HL-60 (cell line): ENCODE data around the gene SLC7A1.

Source experiments
- DNase-seq, 2 experiments: peaks; one replicate each; pipeline ENCODE4 v3.0.0-alpha.2; 2010 to 2020; ENCODE audit warnings: low read depth in 1 of 2, low spot score in 1 of 2
- H3K27ac ChIP-seq: fragments of 250-450 bp; sonication (Bioruptor Pico); replicated peaks from 2 replicates; pipeline ENCODE4 v1.5.1; 2020; ENCODE audit warnings: mild to moderate bottlenecking, moderate library complexity
- H3K27me3 ChIP-seq: fragments of 250-450 bp; sonication (Bioruptor Pico); 2 replicates; pipeline ENCODE4 v1.5.1; 2021; ENCODE audit warnings: mild to moderate bottlenecking, moderate library complexity; ENCODE audit not compliant: insufficient read depth, poor library complexity, severe bottlenecking
- H3K4me3 ChIP-seq: replicated peaks from 2 replicates; pipeline ENCODE4 v1.5.1; 2011; ENCODE audit warnings: mild to moderate bottlenecking, control low read depth, low read length; ENCODE audit not compliant: insufficient read depth
- GABPA ChIP-seq: IDR thresholded peaks from 2 replicates; pipeline ENCODE4 v1.6.1; 2012; ENCODE audit warnings: low read depth
- POLR2AphosphoS5 ChIP-seq: IDR thresholded peaks from 2 replicates; pipeline ENCODE4 v1.6.1; 2012; ENCODE audit warnings: low read depth
- SPI1 ChIP-seq: IDR thresholded peaks from 2 replicates; pipeline ENCODE4 v1.6.1; 2012; ENCODE audit warnings: low read depth, mild to moderate bottlenecking, borderline replicate concordance
- TF ChIP-seq, protein P1 (sequence below): IDR thresholded peaks from one replicate; pipeline ENCODE4 v1.5.1; 2011; ENCODE audit warnings: low read length, control low read depth, inconsistent platforms; ENCODE audit not compliant: insufficient read depth
- TF ChIP-seq, protein P2 (sequence below): IDR thresholded peaks from 2 replicates; pipeline ENCODE4 v1.6.1; 2012; ENCODE audit warnings: low read depth; ENCODE audit not compliant: insufficient replicate concordance

Gene SLC7A1

DNA sequence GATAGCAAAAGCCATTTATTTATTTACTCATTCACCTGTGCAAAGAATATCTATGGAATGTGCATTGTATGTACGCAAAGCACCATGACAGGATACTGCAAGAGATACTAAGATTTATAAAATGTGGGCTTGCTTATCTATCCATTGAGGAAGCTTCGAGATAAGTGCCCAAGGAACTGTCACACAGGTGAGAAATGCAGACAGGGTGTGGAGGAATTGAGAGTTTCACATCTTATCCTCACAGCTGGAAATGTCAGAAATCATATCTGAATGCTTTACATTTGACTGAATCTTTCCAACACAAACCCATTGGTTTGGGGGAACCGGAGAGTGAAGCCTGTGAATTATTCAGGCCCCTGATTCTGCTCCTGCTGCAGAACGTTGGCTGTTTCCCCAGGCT is 113.0 kb downstream of the SLC7A1 start:
- Histone ChIP-seq H3K27me3 (no peaks in the 10 kb centered on the region), H3K27ac (no peak overlapping the region), H3K4me3 (no peak overlapping the region)
- DNase-seq, result no peak
- TF ChIP-seq, protein P1, sequence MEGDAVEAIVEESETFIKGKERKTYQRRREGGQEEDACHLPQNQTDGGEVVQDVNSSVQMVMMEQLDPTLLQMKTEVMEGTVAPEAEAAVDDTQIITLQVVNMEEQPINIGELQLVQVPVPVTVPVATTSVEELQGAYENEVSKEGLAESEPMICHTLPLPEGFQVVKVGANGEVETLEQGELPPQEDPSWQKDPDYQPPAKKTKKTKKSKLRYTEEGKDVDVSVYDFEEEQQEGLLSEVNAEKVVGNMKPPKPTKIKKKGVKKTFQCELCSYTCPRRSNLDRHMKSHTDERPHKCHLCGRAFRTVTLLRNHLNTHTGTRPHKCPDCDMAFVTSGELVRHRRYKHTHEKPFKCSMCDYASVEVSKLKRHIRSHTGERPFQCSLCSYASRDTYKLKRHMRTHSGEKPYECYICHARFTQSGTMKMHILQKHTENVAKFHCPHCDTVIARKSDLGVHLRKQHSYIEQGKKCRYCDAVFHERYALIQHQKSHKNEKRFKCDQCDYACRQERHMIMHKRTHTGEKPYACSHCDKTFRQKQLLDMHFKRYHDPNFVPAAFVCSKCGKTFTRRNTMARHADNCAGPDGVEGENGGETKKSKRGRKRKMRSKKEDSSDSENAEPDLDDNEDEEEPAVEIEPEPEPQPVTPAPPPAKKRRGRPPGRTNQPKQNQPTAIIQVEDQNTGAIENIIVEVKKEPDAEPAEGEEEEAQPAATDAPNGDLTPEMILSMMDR, result no peak
- TF ChIP-seq, protein P2, sequence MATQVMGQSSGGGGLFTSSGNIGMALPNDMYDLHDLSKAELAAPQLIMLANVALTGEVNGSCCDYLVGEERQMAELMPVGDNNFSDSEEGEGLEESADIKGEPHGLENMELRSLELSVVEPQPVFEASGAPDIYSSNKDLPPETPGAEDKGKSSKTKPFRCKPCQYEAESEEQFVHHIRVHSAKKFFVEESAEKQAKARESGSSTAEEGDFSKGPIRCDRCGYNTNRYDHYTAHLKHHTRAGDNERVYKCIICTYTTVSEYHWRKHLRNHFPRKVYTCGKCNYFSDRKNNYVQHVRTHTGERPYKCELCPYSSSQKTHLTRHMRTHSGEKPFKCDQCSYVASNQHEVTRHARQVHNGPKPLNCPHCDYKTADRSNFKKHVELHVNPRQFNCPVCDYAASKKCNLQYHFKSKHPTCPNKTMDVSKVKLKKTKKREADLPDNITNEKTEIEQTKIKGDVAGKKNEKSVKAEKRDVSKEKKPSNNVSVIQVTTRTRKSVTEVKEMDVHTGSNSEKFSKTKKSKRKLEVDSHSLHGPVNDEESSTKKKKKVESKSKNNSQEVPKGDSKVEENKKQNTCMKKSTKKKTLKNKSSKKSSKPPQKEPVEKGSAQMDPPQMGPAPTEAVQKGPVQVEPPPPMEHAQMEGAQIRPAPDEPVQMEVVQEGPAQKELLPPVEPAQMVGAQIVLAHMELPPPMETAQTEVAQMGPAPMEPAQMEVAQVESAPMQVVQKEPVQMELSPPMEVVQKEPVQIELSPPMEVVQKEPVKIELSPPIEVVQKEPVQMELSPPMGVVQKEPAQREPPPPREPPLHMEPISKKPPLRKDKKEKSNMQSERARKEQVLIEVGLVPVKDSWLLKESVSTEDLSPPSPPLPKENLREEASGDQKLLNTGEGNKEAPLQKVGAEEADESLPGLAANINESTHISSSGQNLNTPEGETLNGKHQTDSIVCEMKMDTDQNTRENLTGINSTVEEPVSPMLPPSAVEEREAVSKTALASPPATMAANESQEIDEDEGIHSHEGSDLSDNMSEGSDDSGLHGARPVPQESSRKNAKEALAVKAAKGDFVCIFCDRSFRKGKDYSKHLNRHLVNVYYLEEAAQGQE, result no peak
- TF ChIP-seq SPI1 (no peak), GABPA (no peak), POLR2AphosphoS5 (no peak)

DNA sequence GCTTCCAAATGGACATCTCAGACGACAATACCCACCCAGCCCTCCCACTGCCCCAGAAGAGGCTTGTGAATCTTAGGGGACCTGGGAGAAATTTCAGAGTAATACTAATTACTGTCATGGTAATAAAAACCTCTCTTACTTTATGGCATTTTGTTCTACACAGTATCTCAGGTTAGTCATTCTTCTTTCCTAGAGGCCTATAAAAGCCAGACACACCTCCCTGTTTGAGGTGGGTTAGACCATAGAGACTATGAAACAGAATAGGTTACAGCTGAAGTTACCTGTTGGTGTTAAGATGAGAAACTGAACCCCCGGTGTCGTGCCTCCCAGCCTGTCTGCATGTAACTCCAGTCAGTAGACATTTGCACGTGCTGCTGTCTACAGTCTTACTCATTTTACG is 113.9 kb downstream of the SLC7A1 start:
- Histone ChIP-seq H3K4me3 (no peak overlapping the region), H3K27me3 (no peaks in the 10 kb centered on the region), H3K27ac (no peak overlapping the region)
- no peak for DNase-seq
- no peak for TF ChIP-seq GABPA

DNA sequence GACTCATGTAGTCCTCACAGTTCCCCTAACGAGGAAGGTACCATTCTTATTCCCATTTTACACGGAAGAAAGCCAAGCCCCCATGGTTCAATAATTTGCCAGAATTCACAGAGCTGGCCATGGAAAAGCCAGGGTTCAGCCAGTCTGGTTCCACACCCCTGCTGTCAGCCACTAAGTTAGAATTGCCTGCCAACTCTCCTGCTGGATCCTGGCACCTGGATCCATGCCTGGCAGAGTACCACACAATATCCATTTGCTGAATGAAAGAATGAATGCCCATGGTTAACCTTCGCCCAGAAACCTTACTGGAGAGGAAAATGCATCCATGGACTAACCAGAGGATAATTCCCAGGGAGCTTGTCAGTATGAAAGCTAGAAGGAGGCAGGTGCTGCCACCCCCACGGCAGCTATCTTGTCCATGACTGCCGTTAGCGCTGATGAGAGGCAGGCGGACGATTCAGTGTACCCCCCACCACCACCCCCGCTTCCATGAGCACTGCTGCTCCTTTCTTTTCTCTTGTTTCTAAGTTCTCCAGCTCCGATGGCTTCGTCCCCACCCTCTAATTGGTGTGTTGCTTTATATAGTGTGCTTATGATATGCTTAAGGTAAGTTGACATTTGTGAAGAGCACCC is 114.5 kb downstream of the SLC7A1 start:
- no peak for DNase-seq
- H3K27ac ChIP-seq, result no peak overlapping the region
- H3K27me3 ChIP-seq, result no peaks in the 10 kb centered on the region
- TF ChIP-seq POLR2AphosphoS5 (no peak), SPI1 (no peak), GABPA (no peak)
- TF ChIP-seq, protein P1, result no peak
- TF ChIP-seq, protein P2, result no peak
- H3K4me3 ChIP-seq, result no peak overlapping the region

DNA sequence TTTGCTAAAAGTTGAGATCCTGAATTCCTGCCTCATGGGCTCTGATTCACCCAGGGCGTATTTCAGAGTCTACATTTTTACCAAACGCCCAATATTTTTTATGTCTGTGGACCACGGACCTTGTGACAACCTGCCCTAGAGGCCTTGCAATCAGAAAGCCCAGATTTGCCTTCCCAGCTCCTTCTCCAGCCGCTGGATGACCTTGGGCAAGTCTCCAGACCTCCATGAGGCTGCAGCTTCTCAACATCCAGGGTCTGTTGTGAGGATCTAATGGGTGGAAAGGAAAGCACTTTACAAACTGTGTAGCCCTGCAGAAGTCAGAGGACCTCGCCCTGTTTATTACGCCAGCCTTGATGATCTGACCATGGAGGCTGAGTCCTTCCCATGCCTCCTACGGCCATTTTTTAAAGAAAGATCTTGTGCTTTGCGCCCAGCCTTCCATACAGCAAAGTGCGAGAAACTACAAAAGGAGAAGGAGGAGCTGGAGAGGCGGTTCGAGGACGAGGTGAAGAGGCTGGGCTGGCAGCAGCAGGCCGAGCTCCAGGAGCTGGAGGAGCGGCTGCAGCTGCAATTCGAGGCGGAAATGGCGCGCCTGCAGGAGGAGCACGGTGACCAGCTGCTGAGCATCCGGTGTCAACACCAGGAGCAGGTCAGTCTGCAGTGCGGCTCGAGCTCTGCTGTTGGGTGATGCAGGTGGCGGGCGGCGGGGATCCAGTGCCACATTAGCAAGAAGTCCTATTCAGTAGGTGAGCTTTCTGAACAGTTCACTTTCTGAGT is 115.6 kb downstream of the SLC7A1 start:
- Histone ChIP-seq H3K4me3 (no peak overlapping the region), H3K27me3 (no peaks in the 10 kb centered on the region), H3K27ac (no peak overlapping the region)
- TF ChIP-seq, protein P2, result no peak
- no peak for TF ChIP-seq GABPA
- TF ChIP-seq POLR2AphosphoS5, result no peak
- no peak for TF ChIP-seq SPI1
- TF ChIP-seq, protein P1, result no peak
- no peak for DNase-seq
